ENCODE measurements around the gene INMT.

The INMT gene

GRCh38 chr7:30788640-30789333, 36.9 kb downstream of the INMT start:
- no peak for DNase-seq (ENCODE audit: low read depth)

- peak; percentile 75 for DNase-seq (ENCODE audit: low read depth)
These were observed 37.4 kb downstream of the INMT start for GRCh38 chr7:30789334-30789711.

- DNase-seq (ENCODE audit: low read depth): no peak
These were observed 38.4 kb downstream of the INMT start for GRCh38 chr7:30790356-30790755.

DNA sequence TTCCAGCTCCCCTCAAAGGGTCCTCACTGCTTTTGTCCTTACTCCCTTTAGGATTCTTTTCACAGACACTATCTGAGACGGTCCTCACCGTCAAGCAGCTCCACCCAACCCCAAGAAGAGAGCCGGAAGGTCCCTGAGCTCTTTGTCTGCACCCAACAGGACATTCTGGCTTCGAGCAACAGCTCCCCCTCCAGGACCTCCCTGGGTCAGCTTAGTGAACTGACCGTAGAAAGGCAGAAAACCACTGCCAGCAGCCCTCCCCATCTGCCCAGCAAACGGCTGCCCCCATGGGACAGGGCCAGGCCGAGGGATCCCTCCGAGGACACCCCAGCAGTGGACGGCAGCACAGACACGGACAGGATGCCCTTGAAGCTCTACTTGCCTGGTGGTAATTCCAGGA, 39.2 kb downstream of the INMT start:
- DNase-seq (ENCODE audit: low read depth): no peak

- DNase-seq (ENCODE audit: low read depth): no peak
These were observed 43.4 kb downstream of the INMT start for GRCh38 chr7:30795161-30795948.

GRCh38 chr7:30796105-30796869, 44.4 kb downstream of the INMT start:
- DNase-seq (ENCODE audit: low read depth): peak; percentile 37

DNA sequence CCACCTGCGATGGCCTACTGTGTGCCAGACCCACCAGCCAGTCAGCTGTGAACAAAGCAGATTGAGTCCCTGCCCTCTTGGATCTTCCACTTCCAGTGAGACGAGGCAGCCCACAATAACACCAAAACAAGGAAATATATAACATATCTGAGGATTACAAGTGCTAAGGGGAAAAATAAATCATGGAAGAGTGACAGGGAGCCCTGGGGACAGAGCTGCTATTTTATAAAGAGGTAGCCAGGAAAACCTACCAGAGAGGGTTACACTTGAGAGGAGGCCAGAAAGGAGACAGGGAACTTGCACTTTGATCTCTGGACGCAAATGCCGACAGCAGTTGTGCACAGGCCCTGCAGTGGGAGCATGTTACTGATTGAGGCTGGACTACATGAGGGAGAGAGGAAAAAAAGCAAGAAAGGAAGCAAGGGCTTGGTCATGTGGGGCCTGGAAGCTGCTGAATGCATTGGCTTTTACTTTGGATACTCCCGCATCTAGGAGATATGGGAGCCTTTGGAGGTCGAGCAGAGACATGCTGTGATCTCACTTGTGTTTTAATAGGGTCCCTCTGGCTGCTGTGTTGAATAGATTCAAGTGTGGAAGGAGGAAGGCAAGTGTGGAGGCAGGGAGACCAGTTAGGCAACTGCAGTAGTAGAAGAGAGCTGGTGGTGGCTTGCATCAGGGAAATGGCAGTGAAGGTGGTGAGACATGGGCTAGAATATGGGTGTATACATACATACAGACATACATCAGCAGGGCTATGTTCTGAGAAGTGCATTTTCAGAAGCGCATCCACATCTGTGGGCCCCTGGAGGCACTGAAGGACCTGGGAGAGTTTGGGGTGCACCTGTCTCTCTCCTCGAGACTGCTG, 45.5 kb downstream of the INMT start:
- no peak for DNase-seq (ENCODE audit: low read depth)

- peak; percentile 80 for DNase-seq (ENCODE audit: low read depth)
These were observed 47.5 kb downstream of the INMT start for GRCh38 chr7:30799206-30799975.

- no peak for DNase-seq (ENCODE audit: low read depth)
These were observed 48.2 kb downstream of the INMT start for GRCh38 chr7:30799976-30800661.

DNA sequence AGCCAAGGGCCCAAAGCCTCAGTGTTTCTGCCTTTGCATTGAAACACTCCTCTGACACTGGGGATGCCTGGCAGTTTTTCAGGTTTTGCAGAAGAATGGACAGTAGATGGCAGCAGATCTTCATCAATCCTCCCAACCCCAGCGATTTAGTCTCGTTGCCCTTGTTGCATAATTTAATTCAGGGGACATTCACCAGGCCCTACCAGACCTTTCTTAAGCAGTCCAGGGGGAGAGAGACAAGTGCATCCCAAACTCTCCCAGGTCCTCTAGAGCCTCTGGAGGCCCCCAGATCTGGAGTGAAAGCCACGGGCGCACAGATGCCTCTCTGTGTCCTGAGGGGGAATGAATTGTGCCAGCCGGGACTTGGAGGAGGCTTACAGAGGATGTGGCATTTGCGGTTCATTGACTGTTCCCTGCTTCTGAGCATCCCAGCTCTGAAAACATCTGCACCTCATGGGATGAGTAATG, 48.9 kb downstream of the INMT start:
- peak; percentile 71 for DNase-seq (ENCODE audit: low read depth)

- DNase-seq (ENCODE audit: low read depth): no peak
These were observed 50.9 kb downstream of the INMT start for GRCh38 chr7:30802812-30803211.

DNA sequence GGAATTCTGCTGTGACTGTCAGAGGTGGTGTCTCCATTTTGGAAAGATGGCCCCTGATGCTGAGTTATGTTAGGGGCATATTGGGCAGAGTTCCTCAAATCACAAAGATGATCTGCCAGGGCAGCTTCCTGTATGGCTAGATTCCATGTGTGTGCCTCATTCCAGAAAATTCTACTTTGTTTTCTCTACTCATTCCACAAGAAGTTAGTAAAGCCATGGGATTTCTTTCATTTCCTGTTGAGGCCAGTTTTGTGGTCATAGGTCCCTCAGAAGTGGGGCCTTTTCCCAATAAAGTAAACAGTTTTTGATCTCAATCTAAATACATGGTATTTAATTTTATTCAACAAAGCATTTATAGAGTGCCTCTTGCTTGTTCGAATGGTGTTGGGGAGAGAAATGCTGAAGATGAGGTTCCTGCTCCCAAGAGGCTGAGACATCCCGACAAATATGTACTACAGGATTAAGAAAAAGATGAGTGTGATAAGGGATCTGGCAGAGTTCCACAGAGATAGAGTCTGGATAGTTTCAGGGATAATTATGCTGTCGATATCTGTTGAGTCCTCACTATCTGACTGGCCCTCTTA, 52.2 kb downstream of the INMT start:
- peak; percentile 87 for DNase-seq (ENCODE audit: low read depth)

GRCh38 chr7:30805081-30805691, 53.3 kb downstream of the INMT start:
- DNase-seq (ENCODE audit: low read depth): no peak

DNA sequence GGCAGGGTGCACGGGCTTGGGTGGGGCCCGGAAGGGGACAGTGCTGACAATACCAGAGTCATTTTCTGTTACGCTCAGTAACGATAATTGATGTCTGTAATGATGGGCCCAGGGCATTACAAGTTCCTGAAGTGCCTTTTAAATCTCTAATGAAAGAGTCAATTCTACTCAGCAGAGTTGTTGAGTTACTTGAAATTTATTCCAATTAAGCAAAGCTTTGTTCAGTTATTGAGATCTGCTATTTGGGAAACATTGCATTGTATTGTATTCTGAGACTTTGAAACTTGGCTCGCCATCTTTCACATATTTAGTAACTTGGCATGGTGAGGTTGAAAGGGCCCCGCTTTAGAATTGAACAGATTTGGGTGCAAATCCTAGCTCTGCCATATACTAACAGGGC, 54.0 kb downstream of the INMT start:
- no peak for DNase-seq (ENCODE audit: low read depth)

Data from amniotic epithelial cell (primary cell).